ENCODE measurements around the gene CAMSAP2. TPM values are rescaled to one million over a fixed set of nuclear protein-coding genes. Genes with fewer than 3 reads are reported as not detected.

Gene CAMSAP2
- total RNA-seq, 4 donors from 2014 or later = 9.2 to 27.5 (median 19.7) TPM

GRCh38 chr1:200753650-200754198 lies 15.0 kb downstream of the CAMSAP2 start:
- no peaks in the 10 kb centered on the region for H3K36me3 ChIP-seq
- no peak for DNase-seq
- TF ChIP-seq POLR2A (IDR thresholded peaks at IDR 0.05) (no peak), CTCF (IDR thresholded peaks at IDR 0.05) (no peak)
- intact Hi-C loops (cut with DNase I) = no loop called here
- no peaks in the 10 kb centered on the region for H3K4me1 ChIP-seq
- 87 to 89% methylated on average over 5 of the region's 5 CpGs for WGBS, 2 donors
- H3K27ac ChIP-seq = no peak overlapping the region
- no peaks in the 10 kb centered on the region for H3K9me3 ChIP-seq
- no peak overlapping the region for H3K4me3 ChIP-seq
- no peaks in the 10 kb centered on the region for H3K27me3 ChIP-seq

GRCh38 chr1:200755456-200755855 lies 16.8 kb downstream of the CAMSAP2 start:
- H3K36me3 ChIP-seq = no peaks in the 10 kb centered on the region
- no peaks in the 10 kb centered on the region for H3K4me1 ChIP-seq
- no peaks in the 10 kb centered on the region for H3K27me3 ChIP-seq
- 98 to 100% methylated on average over 3 of the region's 3 CpGs for WGBS, 2 donors
- H3K9me3 ChIP-seq = no peaks in the 10 kb centered on the region
- no peak overlapping the region for H3K27ac ChIP-seq
- intact Hi-C loops (cut with DNase I) = no loop called here
- no peak for DNase-seq
- TF ChIP-seq CTCF (IDR thresholded peaks at IDR 0.05) (no peak), POLR2A (IDR thresholded peaks at IDR 0.05) (no peak)
- no peak overlapping the region for H3K4me3 ChIP-seq

GRCh38 chr1:200762089-200762488 lies 23.4 kb downstream of the CAMSAP2 start:
- Histone ChIP-seq H3K27ac (no peak overlapping the region), H3K27me3 (no peaks in the 10 kb centered on the region), H3K9me3 (no peaks in the 10 kb centered on the region), H3K4me3 (no peak overlapping the region), H3K4me1 (peaks cover 0 to 7% (median 0%) of the 10 kb centered on the region in 3 donors), H3K36me3 (peaks cover 0 to 52% (median 4%) of the 10 kb centered on the region in 3 donors)
- no peak for TF ChIP-seq CTCF (IDR thresholded peaks at IDR 0.05)
- no peak for TF ChIP-seq POLR2A (IDR thresholded peaks at IDR 0.05)
- intact Hi-C loops (cut with DNase I) = no loop called here
- no peak for DNase-seq

GRCh38 chr1:200767321-200767720 lies 28.6 kb downstream of the CAMSAP2 start:
- H3K4me3 ChIP-seq = no peak overlapping the region
- H3K4me1 ChIP-seq = peaks cover 0 to 7% (median 0%) of the 10 kb centered on the region in 3 donors
- intact Hi-C loops (cut with DNase I) = no loop called here
- no peaks in the 10 kb centered on the region for H3K27me3 ChIP-seq
- no peaks in the 10 kb centered on the region for H3K9me3 ChIP-seq
- peaks cover 0 to 69% (median 0%) of the 10 kb centered on the region in 3 donors for H3K36me3 ChIP-seq
- DNase-seq = no peak
- H3K27ac ChIP-seq = no peak overlapping the region
- no peak for TF ChIP-seq CTCF (IDR thresholded peaks at IDR 0.05)
- no peak for TF ChIP-seq POLR2A (IDR thresholded peaks at IDR 0.05)

GRCh38 chr1:200771625-200772555 lies 33.2 kb downstream of the CAMSAP2 start:
- Histone ChIP-seq H3K4me3 (no peak overlapping the region), H3K4me1 (peaks cover 0 to 20% (median 3%) of the 10 kb centered on the region in 3 donors), H3K9me3 (no peaks in the 10 kb centered on the region), H3K36me3 (peaks cover 0 to 44% (median 0%) of the 10 kb centered on the region in 3 donors), H3K27me3 (no peaks in the 10 kb centered on the region), H3K27ac (no peak overlapping the region)
- 69 to 77% methylated on average over 5 of the region's 5 CpGs for WGBS, 2 donors
- no peak for DNase-seq
- intact Hi-C loops (cut with DNase I) = no loop called here
- TF ChIP-seq POLR2A (IDR thresholded peaks at IDR 0.05) = no peak
- no peak for TF ChIP-seq CTCF (IDR thresholded peaks at IDR 0.05)

Measured in esophagus squamous epithelium (tissue), 5 donors.